WTC11 (cell line): ENCODE data around the gene SPATA9. TPM values are rescaled to one million over a fixed set of nuclear protein-coding genes. Genes with fewer than 3 reads are reported as not detected.

Experiments
- ATAC-seq: fragments of 200-7000 bp; cut with Tn5 transposase; 2 replicates; pipeline ENCODE4 v1.10.0; 2021; ENCODE audit warnings: mild to moderate bottlenecking, moderate library complexity
- CTCF ChIA-PET: fragments of 300-600 bp; sonication (Branson Sonifier 250); formaldehyde crosslinking; loops from one replicate; lab custom pipeline; 2021; ENCODE audit warnings: antibody characterized with exemption; lab: Charles Lee
- POLR2A ChIA-PET: fragments of 350-600 bp; sonication (Branson Sonifier 250); formaldehyde crosslinking; loops from one replicate; lab custom pipeline; 2021; ENCODE audit warnings: antibody characterized with exemption; lab: Charles Lee
- DNase-seq: peaks from one replicate; pipeline ENCODE4 v3.0.0; 2021; ENCODE audit warnings: low spot score
- H3K27ac Mint-ChIP-seq: 2 replicates; pipeline ENCODE4 v1.8.0; 2021; ENCODE audit warnings: mixed read lengths
- H3K27me3 Mint-ChIP-seq: 2 replicates; pipeline ENCODE4 v1.8.0; 2021; ENCODE audit warnings: low read depth, mild to moderate bottlenecking, moderate library complexity, mixed read lengths
- H3K36me3 Mint-ChIP-seq: 2 replicates; pipeline ENCODE4 v1.8.0; 2021; ENCODE audit warnings: mixed read lengths
- H3K4me1 Mint-ChIP-seq: 2 replicates; pipeline ENCODE4 v1.8.0; 2022; ENCODE audit warnings: mixed read lengths
- H3K4me3 Mint-ChIP-seq: 2 replicates; pipeline ENCODE4 v1.8.0; 2021; ENCODE audit warnings: mild to moderate bottlenecking, moderate library complexity, mixed read lengths
- H3K9me3 Mint-ChIP-seq: 2 replicates; pipeline ENCODE4 v1.8.0; 2021; ENCODE audit warnings: mixed read lengths
- RELA ChIP-seq: sonication (generic); formaldehyde crosslinking; IDR thresholded peaks from 2 replicates; pipeline ENCODE4 v1.8.1; 2022; ENCODE audit warnings: missing genetic modification reagents, mild to moderate bottlenecking, borderline replicate concordance
- SMAD4 ChIP-seq: sonication (generic); formaldehyde crosslinking; IDR thresholded peaks from 2 replicates; pipeline ENCODE4 v1.8.0; 2022; ENCODE audit warnings: mild to moderate bottlenecking, missing genetic modification reagents
- total RNA-seq: library from RNA; stranded (reverse); gene quantifications from 3 replicates; pipeline ENCODE4 v1.2.3, GENCODE V29; 2021
- TF ChIP-seq, protein P1 (sequence below): fragments of 250-450 bp; sonication (Bioruptor Pico); IDR thresholded peaks from 2 replicates; pipeline ENCODE4 v1.9.0; 2021; ENCODE audit warnings: moderate library complexity, mild to moderate bottlenecking, inconsistent platforms, borderline replicate concordance
- TF ChIP-seq, protein P2 (sequence below): fragments of 250-450 bp; sonication (Bioruptor Pico); IDR thresholded peaks from 2 replicates; pipeline ENCODE4 v1.9.0; 2021; ENCODE audit warnings: mild to moderate bottlenecking
- TF ChIP-seq, protein P3 (sequence below): sonication (generic); formaldehyde crosslinking; IDR thresholded peaks from 2 replicates; pipeline ENCODE4 v1.8.1; 2023; ENCODE audit warnings: mild to moderate bottlenecking, missing genetic modification reagents, moderate library complexity
- TF ChIP-seq, protein P4 (sequence below): sonication (generic); formaldehyde crosslinking; conservative IDR thresholded peaks from 2 replicates; pipeline ENCODE4 v1.8.1; 2022; ENCODE audit warnings: mild to moderate bottlenecking, missing genetic modification reagents
- TF ChIP-seq, protein P5 (sequence below): sonication (generic); formaldehyde crosslinking; IDR thresholded peaks from 2 replicates; pipeline ENCODE4 v1.8.1; 2022; ENCODE audit warnings: low read depth, missing genetic modification reagents, borderline replicate concordance

Gene SPATA9
- total RNA-seq, 1 experiment from 2014 or later, result not detected

DNA sequence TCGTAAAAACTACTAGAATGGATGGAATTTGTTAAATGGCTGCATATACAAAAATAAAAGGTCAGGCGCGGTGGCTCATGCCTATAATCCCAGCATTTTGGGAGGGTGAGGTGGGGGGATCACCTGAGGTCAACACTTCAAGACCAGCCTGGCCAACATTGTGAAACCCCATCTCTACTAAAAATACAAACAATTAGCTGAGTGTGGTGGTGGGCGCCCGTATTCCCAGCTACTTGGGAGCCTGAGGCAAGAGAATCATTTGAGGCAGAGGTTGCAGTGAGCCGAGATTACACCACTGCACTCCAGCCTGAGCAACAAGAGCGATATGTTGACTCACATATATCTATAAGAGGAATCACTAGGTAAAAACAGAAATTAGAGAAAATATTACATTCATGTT is 72.2 kb downstream of the SPATA9 start:
- CTCF ChIA-PET, result no interaction called here
- POLR2A ChIA-PET, result no interaction called here
- Mint-ChIP-seq H3K4me1 (no peaks in the 10 kb centered on the region), H3K27ac (no peak overlapping the region), H3K36me3 (peaks cover 17% of the 10 kb centered on the region), H3K9me3 (peaks cover 21% of the 10 kb centered on the region), H3K4me3 (no peak overlapping the region), H3K27me3 (peaks cover 6% of the 10 kb centered on the region; the same call in 1 of the 2 replicates)
- TF ChIP-seq, protein P1, sequence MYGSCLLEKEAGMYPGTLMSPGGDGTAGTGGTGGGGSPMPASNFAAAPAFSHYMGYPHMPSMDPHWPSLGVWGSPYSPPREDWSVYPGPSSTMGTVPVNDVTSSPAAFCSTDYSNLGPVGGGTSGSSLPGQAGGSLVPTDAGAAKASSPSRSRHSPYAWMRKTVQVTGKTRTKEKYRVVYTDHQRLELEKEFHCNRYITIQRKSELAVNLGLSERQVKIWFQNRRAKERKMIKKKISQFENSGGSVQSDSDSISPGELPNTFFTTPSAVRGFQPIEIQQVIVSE, result no peak
- TF ChIP-seq, protein P2, sequence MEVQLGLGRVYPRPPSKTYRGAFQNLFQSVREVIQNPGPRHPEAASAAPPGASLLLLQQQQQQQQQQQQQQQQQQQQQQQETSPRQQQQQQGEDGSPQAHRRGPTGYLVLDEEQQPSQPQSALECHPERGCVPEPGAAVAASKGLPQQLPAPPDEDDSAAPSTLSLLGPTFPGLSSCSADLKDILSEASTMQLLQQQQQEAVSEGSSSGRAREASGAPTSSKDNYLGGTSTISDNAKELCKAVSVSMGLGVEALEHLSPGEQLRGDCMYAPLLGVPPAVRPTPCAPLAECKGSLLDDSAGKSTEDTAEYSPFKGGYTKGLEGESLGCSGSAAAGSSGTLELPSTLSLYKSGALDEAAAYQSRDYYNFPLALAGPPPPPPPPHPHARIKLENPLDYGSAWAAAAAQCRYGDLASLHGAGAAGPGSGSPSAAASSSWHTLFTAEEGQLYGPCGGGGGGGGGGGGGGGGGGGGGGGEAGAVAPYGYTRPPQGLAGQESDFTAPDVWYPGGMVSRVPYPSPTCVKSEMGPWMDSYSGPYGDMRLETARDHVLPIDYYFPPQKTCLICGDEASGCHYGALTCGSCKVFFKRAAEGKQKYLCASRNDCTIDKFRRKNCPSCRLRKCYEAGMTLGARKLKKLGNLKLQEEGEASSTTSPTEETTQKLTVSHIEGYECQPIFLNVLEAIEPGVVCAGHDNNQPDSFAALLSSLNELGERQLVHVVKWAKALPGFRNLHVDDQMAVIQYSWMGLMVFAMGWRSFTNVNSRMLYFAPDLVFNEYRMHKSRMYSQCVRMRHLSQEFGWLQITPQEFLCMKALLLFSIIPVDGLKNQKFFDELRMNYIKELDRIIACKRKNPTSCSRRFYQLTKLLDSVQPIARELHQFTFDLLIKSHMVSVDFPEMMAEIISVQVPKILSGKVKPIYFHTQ (CRISPR knock-in tag), result no peak
- TF ChIP-seq, protein P3, sequence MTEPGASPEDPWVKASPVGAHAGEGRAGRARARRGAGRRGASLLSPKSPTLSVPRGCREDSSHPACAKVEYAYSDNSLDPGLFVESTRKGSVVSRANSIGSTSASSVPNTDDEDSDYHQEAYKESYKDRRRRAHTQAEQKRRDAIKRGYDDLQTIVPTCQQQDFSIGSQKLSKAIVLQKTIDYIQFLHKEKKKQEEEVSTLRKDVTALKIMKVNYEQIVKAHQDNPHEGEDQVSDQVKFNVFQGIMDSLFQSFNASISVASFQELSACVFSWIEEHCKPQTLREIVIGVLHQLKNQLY (CRISPR knock-in tag), result no peak
- ATAC-seq (no peak), DNase-seq (no peak)

DNA sequence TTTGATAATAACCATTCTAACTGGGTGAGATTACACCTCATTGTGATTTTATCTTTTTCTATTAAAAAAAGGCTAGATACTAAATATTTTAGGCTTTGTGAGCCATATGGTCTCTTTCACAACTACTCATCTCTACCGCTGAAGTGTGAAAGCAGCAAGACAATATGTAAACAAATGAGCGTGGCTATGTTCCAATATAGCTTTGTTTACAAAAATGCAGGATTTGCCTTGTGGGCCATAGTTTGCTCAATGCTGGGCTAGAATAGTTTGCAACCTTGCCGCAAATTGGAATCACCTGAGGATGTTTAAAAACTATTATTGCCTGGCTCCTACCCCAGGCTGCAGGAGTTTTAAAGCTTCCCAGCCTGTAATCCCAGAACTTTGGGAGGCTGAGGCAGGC is 73.1 kb downstream of the SPATA9 start:
- POLR2A ChIA-PET, result no interaction called here
- no peak for ATAC-seq

More for the DNA sequence above, 73.1 kb downstream of the SPATA9 start:
- H3K4me3 Mint-ChIP-seq, result no peak overlapping the region
- H3K4me1 Mint-ChIP-seq, result no peaks in the 10 kb centered on the region
- peaks cover 6% of the 10 kb centered on the region; the same call in 1 of the 2 replicates for H3K27me3 Mint-ChIP-seq
- no peak for DNase-seq
- no peak overlapping the region for H3K27ac Mint-ChIP-seq
- TF ChIP-seq, protein P4, sequence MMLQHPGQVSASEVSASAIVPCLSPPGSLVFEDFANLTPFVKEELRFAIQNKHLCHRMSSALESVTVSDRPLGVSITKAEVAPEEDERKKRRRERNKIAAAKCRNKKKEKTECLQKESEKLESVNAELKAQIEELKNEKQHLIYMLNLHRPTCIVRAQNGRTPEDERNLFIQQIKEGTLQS (CRISPR knock-in tag), result no peak
- TF ChIP-seq RELA (CRISPR knock-in tag) (no peak), SMAD4 (no peak)
- TF ChIP-seq, protein P5, sequence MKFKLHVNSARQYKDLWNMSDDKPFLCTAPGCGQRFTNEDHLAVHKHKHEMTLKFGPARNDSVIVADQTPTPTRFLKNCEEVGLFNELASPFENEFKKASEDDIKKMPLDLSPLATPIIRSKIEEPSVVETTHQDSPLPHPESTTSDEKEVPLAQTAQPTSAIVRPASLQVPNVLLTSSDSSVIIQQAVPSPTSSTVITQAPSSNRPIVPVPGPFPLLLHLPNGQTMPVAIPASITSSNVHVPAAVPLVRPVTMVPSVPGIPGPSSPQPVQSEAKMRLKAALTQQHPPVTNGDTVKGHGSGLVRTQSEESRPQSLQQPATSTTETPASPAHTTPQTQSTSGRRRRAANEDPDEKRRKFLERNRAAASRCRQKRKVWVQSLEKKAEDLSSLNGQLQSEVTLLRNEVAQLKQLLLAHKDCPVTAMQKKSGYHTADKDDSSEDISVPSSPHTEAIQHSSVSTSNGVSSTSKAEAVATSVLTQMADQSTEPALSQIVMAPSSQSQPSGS (CRISPR knock-in tag), result no peak
- peaks cover 14% of the 10 kb centered on the region for H3K36me3 Mint-ChIP-seq
- CTCF ChIA-PET, result no interaction called here
- H3K9me3 Mint-ChIP-seq, result peaks cover 20% of the 10 kb centered on the region

Other genes starting within 250 kb of the SPATA9 start
- gene SKIC3, start 128.0 kb downstream of the SPATA9 start, total RNA-seq, result 65.9 to 70.5 TPM (median 69.0 TPM) in 3 replicates
- 12.8 to 15.1 TPM (median 15.1 TPM) in 3 replicates for gene ARSK, start 127.9 kb downstream of the SPATA9 start, total RNA-seq
- 0.09 to 0.13 TPM (median 0.11 TPM) in 3 replicates for gene GPR150, start 62.9 kb downstream of the SPATA9 start, total RNA-seq
- gene RFESD, start 36.2 kb downstream of the SPATA9 start, total RNA-seq, result 2.7 to 5.7 TPM (median 4.5 TPM) in 3 replicates
- gene RHOBTB3, start 48.3 kb upstream of the SPATA9 start, total RNA-seq, result 9.9 to 13.8 TPM (median 11.2 TPM) in 3 replicates
- gene GLRX, start 139.7 kb upstream of the SPATA9 start, total RNA-seq, result 15.9 to 21.0 TPM (median 19.2 TPM) in 3 replicates